HL-60/S4 treated with retinoic acid at 250 ng/mL for 4 days and 3 days (cell line): Measurements from ENCODE around the gene CACNA2D3.

ENCODE experiments used
- in situ Hi-C: fragments of 300-500 bp; cut with MboI; formaldehyde crosslinking; loops from 2 replicates; pipeline ENCODE4 v1.7.0; 2022; ENCODE audit warnings: low sequenced_read_pairs

The CACNA2D3 gene

GRCh38 chr3:54168451-54168850 is 46.1 kb downstream of the CACNA2D3 start:
- in situ Hi-C loops: no loop called here

GRCh38 chr3:54169524-54169923 is 47.2 kb downstream of the CACNA2D3 start:
- in situ Hi-C loops: no loop called here

- in situ Hi-C loops: no loop called here
These were observed 49.2 kb downstream of the CACNA2D3 start for GRCh38 chr3:54171509-54171908.

- in situ Hi-C loops: no loop called here
These were observed 49.6 kb downstream of the CACNA2D3 start for GRCh38 chr3:54171951-54172350.

DNA sequence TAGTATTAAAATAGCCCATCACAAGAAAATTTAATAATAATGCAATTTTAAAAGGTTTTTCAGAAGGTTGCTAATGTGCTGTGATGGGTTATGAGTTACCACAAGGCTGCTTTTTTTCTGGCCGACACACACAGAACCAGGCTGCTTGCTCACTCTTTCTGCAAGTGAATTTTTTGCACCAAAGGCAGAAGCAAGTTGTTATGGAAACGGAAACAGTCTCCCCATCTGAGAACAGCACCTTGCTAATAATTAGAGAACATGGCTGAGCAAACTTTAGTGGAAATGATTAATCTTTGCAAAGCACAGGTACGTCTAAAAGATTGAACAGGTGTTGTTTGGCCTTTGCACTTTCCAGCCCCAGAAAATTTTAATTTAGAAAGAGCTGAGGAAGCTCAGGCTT is 51.0 kb downstream of the CACNA2D3 start:
- in situ Hi-C loops: no loop called here

GRCh38 chr3:54176106-54176505 is 53.8 kb downstream of the CACNA2D3 start:
- in situ Hi-C loops: no loop called here

DNA sequence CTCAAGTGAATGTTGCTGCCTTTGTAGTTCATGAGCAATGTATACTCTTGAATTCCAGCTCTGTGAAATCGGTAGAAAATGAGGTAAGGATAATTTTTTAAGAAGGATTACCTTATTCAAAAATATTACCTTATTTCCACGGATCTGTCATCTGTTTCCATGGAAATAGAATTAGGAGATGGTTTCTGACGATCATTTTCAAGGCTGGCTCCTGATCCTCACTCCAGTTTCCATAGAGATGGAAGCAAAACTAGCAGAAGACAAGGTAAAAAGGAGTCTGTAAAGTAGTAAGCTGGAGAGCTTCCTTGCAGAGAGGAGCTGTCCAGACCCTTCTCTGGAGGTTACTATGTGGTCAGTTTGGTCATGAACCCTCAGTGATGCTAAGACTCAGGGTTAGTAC is 55.5 kb downstream of the CACNA2D3 start:
- in situ Hi-C loops: no loop called here

GRCh38 chr3:54178376-54178775 is 56.0 kb downstream of the CACNA2D3 start:
- in situ Hi-C loops: no loop called here

DNA sequence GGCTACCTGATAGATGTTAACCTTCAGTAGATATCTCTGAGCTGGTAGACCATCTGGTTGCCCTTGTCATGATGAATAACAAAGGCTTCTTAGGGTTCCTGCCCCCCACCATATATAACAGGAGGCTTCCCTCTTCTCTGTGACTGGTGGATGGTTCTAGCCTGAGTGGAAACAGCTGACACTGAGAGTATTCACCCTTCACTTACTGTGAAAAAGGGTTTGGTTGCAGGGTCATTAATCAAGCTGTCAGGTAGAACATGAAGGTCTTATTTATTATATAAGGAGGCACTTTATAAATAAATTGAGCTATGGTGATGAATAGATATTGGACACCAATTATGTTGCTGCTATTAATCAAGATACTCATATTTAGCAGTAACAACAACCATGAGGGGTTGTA is 58.6 kb downstream of the CACNA2D3 start:
- in situ Hi-C loops: no loop called here

DNA sequence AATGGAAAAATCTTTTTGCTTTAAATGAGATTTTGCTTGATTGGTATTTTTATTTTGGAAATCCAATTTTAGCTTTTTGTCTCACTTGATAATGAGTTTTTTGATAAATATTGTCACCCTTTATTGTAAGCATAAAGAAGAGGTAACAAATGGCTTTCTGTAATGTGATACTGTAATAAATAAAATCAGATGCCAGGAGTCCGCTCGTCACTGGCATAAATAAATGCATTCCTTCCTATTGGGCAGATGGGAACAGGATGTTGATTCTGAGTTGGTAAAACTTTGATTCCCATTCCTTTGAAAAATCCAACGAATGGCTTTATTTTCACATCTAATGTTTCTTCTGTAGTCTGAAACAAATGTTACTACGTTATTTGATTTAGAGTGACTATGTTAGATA is 59.9 kb downstream of the CACNA2D3 start:
- in situ Hi-C loops: no loop called here

GRCh38 chr3:54185740-54186139 is 63.4 kb downstream of the CACNA2D3 start:
- in situ Hi-C loops: no loop called here

DNA sequence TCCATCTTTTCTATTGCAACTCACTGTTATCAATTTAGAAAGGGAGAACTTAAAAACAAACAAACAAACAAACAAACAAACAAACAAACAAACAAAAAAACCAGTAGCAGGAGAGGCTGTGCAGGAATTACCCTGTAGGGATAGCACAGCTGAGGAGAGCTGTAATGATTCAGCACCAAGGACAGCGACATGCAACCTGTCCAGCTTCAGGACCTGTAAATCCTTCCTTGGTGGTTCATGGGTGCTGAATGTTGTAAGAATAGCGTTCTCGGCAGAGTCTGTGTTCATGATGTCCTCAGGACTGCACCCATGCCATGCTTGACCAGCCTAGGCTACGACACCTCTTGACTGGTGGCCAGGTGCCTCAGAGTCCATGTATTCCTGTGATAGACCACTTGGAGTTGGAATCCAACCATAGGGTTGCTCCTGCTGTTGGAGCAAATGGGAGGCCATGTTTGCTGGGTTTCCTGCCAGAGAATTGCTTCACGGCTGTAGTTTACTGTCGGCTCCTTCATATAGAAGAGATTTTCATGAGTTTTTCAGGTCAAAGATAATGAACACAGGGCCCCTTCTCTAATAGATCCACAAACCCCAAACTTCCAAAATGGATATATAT is 65.9 kb downstream of the CACNA2D3 start:
- in situ Hi-C loops: no loop called here

GRCh38 chr3:54191220-54191619 is 68.9 kb downstream of the CACNA2D3 start:
- in situ Hi-C loops: no loop called here

DNA sequence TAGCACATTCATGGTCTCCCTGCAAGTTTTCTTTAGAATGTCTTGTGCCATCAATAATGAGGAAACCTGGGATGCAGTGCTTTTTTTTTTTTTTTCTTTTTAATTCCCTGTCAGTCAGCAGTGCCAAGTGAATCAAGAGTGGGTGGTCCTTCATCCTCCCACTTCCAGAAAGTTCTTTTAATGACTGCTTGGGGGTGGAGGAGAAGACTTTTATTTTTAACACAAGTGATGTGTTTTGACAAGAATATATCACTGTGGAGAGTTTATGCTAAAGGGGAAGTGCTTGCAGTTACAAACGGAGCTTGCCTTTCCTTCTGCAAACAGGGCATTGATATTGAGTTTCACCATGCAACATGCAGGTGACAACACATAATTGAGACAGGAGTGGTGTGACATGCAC is 69.7 kb downstream of the CACNA2D3 start:
- in situ Hi-C loops: no loop called here

DNA sequence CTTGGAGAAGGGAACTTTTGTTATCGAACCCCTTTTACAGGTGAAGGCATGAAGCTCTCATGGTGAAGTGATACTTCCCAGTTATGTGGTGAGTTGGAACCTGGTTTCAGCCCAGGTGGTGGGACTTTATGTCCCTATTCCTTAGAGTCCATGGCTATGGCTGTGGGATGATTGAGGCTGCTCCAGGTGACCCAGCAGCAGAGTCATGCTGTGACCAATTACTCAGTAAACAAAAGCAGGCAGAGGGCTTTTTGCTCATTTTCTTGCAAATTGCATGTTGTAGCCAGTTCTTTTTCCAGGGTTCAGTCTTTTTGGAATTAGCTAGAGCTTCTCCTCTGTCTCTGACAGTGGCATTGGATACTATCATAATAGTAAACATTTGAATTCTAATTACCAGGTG is 70.7 kb downstream of the CACNA2D3 start:
- in situ Hi-C loops: no loop called here

DNA sequence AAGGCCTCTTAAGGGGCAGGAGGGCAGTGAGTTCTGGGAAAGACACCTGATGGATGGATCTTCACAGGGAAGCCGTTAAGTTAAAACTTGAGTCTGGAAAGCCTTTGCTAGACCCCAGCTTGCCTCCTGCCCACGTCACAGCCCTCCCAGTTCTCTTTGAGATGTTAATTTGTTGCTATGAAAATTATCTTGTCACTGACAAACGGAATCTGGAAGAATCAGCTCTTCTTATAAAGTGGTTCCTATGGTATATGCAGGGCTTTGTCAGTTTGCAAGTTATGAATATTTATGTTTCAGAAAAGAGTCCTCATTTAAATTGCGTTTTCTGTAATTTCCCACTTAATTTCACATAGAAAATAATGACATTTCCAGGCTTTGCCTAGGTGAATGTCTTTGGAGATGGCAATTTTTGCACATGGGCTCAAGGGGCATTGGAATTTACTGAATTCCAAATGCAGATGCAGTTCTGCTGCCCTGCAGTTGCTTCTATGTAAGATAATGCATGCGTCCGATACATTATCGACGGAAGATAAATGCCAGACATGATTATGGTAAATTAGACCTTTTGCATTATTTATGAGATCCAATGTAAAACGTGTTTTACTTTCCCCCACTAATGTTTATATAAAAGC is 74.1 kb downstream of the CACNA2D3 start:
- in situ Hi-C loops: no loop called here

DNA sequence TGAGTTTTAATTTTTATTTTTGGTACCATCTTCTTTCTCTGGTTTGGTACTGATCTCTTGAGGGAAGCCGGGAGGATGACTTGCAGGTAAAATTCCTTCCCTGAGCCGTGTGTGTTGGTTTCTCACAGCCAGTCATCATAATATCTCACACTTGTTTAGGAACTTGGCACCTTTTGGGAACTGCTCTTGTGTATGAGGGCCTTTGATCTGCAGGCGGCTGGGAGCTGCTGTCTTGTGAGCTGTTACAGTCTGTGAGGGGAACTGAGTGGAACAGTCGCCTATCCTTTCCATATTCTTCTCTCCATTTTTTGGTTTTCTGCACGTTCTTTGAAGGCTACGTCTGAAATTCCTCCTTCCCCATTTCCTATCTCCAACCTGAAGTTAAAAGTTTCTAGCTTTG is 75.2 kb downstream of the CACNA2D3 start:
- in situ Hi-C loops: no loop called here

GRCh38 chr3:54198556-54198955 is 76.2 kb downstream of the CACNA2D3 start:
- in situ Hi-C loops: no loop called here

DNA sequence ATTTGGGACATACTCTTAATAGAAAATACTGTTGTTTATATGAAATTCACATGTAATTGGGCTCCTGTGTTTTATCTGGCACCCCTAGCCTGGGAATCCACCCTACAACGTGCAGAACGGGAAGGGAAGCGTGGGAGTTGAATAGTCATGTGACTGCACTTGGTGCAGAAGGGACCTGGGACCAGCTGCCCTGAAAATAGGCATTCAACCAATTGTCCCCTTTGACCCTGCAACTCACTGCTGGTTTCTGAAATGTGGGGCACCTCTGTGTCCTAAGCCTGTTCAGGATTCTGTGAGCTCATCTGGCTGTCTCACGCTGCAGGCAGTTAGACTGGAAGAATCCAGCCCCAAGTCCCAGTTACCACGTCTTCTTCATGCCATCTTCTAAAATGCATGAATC is 79.7 kb downstream of the CACNA2D3 start:
- in situ Hi-C loops: no loop called here

GRCh38 chr3:54202651-54203248 is 80.4 kb downstream of the CACNA2D3 start:
- in situ Hi-C loops: no loop called here

- in situ Hi-C loops: no loop called here
These were observed 84.5 kb downstream of the CACNA2D3 start for GRCh38 chr3:54206874-54207273.

- in situ Hi-C loops: no loop called here
These were observed 88.7 kb downstream of the CACNA2D3 start for GRCh38 chr3:54211097-54211496.

- in situ Hi-C loops: no loop called here
These were observed 90.4 kb downstream of the CACNA2D3 start for GRCh38 chr3:54212723-54213122.
